Loucy (cell line): ENCODE measurements around the gene FTCD.

ENCODE experiments used
- EZH2phosphoT487 ChIP-seq: fragments of 200-600 bp; IDR thresholded peaks from 2 replicates; pipeline ENCODE4 v1.6.1; 2018; ENCODE audit warnings: antibody characterized with exemption, mild to moderate bottlenecking, moderate library complexity, borderline replicate concordance
- TF ChIP-seq, protein P1 (sequence below): fragments of 200-600 bp; sonication (generic); conservative IDR thresholded peaks from 2 replicates; pipeline ENCODE4 v1.5.1; 2014; ENCODE audit warnings: mild to moderate bottlenecking, antibody characterized with exemption, low read length

GRCh38 chr21:46151261-46151988, 4.0 kb downstream of the FTCD start:
- TF ChIP-seq, protein P1, sequence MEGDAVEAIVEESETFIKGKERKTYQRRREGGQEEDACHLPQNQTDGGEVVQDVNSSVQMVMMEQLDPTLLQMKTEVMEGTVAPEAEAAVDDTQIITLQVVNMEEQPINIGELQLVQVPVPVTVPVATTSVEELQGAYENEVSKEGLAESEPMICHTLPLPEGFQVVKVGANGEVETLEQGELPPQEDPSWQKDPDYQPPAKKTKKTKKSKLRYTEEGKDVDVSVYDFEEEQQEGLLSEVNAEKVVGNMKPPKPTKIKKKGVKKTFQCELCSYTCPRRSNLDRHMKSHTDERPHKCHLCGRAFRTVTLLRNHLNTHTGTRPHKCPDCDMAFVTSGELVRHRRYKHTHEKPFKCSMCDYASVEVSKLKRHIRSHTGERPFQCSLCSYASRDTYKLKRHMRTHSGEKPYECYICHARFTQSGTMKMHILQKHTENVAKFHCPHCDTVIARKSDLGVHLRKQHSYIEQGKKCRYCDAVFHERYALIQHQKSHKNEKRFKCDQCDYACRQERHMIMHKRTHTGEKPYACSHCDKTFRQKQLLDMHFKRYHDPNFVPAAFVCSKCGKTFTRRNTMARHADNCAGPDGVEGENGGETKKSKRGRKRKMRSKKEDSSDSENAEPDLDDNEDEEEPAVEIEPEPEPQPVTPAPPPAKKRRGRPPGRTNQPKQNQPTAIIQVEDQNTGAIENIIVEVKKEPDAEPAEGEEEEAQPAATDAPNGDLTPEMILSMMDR, result no peak
- TF ChIP-seq EZH2phosphoT487, result no peak
